RCC 7860 (cell line): ENCODE data around the gene FAM13A.
A peak's percentile ranks its signal among the peaks of the same experiment; 100 is the strongest.

ENCODE experiments used
- DNase-seq: peaks from one replicate; pipeline ENCODE4 v3.0.0-alpha.2; 2015; ENCODE audit warnings: low spot score
- FAIRE-seq: peaks from 2 replicates; lab custom pipeline; 2012; peaks lifted over from hg19 to GRCh38; lab: Jason Lieb, UNC

FAM13A gene

DNA sequence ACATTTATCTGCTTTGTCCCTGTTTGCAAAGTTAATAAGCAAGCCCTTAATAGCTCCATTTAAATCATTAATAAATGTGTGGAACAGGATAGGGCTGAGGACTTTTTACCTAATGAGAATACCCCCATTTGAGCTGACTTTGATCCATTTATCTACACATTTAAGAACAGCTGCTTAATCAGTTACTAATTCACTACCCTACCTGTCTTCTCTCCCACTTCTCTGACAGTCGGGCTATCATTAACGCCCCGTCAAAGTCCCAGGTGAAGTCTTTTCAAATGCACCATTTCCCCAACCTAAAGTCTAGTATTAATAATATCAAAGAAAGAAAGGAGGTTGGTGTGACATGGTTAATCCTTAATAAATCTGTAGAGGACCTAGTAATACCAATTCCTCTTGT lies 302.2 kb downstream of the FAM13A start:
- no peak for FAIRE-seq
- DNase-seq = no peak

- FAIRE-seq = no peak
- DNase-seq = peak; percentile 28
Observed at GRCh38 chr4:88753658-88754571, 303.1 kb downstream of the FAM13A start.

DNA sequence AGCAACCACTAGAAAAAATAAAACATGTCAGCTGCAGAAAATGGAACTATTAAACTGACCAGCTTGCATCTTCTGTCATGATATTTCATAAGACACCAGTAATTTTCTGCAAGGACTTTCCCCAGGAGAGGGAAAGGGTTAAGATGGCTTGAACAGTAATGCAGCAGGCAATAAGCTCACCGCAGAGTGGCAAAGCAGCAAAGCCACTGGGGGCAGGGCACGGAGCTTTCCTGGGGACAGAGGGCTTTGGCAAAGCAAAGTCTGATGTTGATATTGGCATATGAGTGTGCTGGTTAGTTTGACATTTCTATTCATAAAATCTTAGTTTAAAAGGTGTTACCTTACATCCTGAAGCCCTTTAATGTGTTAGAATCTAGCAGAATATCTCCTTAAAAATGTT lies 304.2 kb downstream of the FAM13A start:
- DNase-seq = no peak
- no peak for FAIRE-seq

GRCh38 chr4:88752076-88752463 lies 304.9 kb downstream of the FAM13A start:
- no peak for DNase-seq

DNA sequence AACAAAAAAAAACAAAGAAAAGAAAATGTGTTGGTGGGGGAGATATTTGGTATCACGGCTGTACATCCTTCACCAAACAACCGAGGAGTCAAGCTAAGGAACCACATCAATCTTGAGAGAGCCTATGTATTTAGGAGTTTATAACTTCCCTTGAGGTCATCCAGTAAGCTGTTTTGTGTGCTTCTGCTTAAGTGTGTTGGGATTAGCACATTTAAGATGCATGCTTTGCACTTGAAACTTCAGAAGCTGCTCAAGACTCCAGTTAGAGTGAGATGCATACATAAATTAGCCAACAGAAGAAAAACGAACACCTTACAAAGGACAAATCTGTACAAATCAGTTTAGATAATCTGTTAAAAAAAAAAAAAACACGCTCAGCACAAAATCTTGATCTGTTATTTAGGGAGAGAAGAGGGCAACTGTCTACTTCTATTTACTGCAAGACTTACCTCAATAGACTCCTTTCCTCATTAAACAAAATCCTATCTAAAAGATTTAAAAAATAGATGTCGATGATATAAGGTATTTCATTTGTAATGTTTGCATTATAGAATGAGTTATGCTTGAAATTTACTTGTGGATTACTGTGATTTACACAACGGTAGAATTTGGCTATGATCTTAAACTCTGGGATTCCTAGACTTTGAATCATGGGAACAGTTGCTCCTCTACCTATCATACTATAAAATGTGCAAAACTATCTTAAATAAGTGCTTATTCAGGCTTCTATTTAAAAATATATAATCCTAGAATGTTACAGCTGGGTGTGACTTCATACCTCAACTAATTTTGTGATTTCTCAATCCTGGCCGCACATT lies 305.5 kb downstream of the FAM13A start:
- no peak for DNase-seq
- no peak for FAIRE-seq

More at GRCh38 chr4:88752076-88752463, 304.9 kb downstream of the FAM13A start:
- no peak for FAIRE-seq

DNA sequence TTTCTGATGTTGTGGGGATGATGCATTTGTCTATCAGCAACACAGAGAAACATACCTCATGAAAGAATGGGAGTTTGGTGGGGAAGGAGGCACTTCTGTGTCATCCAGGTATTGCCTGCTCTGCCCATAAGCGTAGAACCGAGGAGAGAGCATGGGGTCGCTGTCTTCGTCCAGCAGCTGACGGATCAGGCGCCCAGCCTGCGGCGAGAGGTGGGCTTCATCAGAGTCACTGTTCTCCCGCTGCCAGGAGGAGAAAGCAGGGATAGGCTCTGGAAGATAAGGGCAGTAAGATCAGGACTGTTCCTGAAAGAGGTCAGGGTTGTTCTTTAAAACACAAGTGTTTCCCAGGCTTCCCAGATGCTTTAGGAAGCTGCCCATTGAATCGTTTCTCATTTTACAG lies 306.6 kb downstream of the FAM13A start:
- DNase-seq (no peak), FAIRE-seq (no peak)

GRCh38 chr4:88747351-88747750 lies 309.6 kb downstream of the FAM13A start:
- FAIRE-seq (no peak), DNase-seq (no peak)

DNA sequence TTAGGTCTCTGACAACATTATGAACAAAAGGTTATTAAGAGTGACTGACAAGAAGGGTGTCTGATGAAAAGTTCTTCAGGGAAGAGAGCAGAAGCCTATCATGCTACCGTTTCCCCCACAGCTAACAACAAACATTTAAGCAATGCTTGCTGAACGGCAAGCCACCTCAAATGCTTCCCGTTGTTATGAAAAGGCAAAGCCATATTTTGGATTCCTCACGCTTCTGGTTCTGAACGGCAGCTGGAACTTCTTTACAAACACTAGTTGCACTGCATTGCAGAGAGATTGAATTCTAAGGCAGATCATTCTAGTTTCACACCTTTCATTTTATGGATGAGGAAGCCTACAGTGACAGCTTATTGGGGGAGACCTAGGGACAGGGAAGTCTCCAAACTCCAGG lies 310.8 kb downstream of the FAM13A start:
- DNase-seq = no peak
- FAIRE-seq = no peak

- FAIRE-seq = no peak
Observed at GRCh38 chr4:88745581-88746163, 311.3 kb downstream of the FAM13A start.

GRCh38 chr4:88745175-88745574 lies 311.8 kb downstream of the FAM13A start:
- DNase-seq (no peak), FAIRE-seq (no peak)

More at GRCh38 chr4:88745581-88746163, 311.3 kb downstream of the FAM13A start:
- no peak for DNase-seq

DNA sequence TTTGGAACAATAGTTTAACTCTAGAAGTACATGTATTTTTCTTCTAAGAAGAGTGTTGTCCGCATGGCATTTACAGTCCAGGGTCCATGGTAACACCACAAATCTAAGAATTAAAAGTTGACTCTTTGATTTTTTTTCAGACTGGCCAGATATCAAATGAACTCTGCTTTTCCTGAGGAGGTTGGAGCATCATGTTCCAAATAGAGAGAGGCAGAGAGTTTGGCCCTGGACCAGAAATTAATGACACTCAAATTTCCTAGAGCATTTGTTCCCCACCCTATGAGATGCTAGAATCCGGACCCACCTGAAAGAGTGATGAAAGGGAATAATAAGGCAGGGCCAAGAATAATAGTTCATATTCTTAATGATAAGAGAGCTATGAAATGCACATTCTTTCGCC lies 312.4 kb downstream of the FAM13A start:
- FAIRE-seq (no peak), DNase-seq (no peak)

GRCh38 chr4:88743696-88744095 lies 313.3 kb downstream of the FAM13A start:
- DNase-seq (peak; percentile 72), FAIRE-seq (no peak)

DNA sequence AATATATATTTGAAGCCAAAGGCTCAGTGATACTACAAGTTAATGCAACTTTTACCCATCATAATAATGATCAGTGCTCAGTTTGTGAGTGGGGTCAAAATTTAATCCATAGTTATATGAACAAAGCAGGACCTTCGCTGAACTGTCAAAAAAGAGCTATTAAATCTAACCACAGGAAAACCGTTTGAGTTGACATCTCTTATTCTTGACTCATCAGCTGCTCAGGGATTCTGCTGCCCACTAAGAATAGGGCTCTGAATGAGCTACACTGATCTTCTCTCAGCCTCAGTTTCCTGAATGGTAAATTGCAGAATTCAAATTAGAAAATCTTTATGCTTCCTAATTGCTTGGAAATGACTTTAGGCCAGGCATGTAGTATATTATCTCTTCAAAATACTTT lies 314.4 kb downstream of the FAM13A start:
- DNase-seq (peak; percentile 41), FAIRE-seq (peak; percentile 58)

GRCh38 chr4:88738180-88738579 lies 318.8 kb downstream of the FAM13A start:
- DNase-seq = no peak
- FAIRE-seq = no peak

DNA sequence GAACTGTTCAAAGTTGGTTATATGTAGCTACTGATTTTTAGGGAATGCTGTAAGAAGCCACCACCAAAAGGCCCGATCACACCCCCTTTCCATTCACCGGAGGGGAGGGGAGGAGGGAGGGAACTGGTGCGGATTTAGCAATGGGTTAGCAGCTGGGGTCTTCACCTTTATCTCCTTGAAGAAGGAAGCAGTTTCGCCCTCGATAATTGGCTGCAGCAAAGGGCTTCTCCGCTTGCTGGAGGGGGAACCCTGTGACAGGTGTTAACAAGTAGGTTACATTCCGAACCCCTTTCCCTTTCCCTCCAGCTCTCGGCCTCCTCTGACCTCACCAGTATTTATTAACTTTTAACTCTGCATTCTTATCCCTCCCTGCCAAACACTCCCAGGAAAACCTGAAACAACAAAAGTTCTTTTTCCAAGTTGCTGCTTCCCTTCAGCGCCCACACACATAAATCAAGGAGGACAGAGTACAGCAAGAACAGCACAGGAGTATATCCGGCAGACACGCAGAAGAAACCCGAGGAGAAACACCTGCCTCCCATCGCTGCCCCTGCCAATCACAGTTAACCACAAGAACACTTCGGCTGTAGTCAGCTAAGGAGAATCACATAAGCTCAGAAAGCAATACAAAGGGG lies 319.6 kb downstream of the FAM13A start:
- no peak for DNase-seq
- no peak for FAIRE-seq

DNA sequence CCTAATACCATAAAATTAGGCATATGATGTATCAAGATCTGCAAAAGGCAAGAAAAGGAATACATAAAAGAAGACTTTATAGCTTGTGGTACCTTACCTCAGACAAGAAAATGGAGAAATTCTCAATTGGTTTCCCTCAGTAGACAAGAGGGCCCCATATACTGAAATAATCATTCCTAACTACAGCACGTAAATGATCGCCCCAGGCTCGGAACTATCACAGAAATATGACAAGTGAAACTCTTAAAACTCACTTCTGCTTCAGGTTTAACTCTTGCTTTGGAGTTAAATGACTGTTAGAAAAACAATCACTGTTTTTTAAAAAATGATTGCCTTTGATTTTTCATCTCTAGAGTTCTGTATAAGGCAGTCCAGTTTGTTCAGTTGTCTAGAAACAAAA lies 320.7 kb downstream of the FAM13A start:
- FAIRE-seq (no peak), DNase-seq (no peak)

- DNase-seq = no peak
- FAIRE-seq = no peak
Observed at GRCh38 chr4:88735564-88735963, 321.4 kb downstream of the FAM13A start.

DNA sequence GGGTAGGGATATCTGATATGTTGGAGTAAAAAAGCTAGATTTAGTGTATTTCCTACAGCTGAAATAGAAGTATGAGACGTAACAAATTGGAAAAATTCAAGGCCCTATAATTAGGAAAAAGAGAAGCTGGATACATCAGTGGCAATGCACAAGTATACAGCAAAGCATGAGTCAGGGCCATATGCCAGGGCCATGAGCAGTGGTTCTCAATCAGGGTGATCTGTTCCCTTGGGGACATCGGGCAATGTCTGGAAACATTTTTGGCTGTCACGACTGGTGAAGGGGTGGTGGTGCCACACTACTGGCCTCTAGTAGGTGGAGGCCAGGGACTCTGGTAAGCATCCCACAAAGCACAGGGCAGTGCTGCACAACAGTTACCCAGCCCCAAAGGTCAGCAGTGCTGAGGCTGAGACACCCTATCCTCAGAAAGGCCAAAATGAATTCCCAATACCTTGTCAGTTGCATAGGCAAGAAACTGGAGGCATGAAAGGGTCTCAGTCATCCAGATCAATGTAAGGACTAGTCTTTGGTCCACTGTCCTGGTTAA lies 322.5 kb downstream of the FAM13A start:
- FAIRE-seq (no peak), DNase-seq (no peak)

DNA sequence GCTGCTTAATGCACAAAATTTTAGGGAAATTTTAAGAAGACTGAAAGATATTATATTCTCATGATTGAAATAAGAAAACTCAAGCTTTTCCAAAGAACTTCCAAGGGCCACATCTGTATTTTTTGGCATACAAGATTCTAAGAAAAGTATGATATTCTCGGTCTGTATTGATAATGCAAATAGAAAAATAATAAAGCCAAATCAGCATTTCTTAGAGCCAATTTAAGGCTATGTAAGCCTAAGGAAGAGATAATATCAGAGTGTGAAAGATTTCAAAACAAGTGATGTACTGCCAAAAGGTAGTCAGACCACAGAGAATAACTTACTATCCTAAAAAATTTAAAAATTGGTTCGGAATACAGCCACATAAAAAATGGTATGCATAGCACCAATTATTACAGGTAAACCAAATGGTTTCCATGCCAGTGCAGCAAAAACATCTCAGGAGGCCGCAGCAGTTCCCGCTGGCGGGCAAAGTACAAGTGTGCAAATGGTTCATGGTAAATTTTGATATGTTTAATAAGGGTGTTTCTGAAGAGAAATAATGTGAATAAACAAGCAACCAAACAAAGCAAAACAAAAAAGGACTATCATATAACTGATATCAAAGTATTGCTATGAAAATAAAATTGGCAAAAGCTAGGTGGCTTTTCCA lies 324.1 kb downstream of the FAM13A start:
- DNase-seq (no peak), FAIRE-seq (no peak)

DNA sequence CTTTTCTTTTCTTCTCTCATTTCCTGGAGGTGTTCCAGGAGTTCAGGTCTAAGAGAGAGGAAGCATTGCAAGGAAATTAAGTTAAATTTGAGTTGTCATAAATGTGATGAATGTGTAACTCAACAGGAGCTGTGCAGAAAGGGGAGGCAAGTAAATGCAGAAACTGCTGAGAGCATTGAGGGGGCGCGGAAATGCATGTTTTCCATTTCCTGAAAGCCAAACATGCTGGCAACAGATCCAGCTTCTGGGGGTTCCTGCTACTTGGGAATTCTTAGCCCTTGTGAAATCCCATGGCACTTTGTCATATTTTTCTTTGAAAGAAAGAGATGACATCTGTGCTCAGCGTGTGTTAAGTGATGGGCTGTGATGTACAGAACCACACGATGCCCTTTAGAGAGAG lies 325.6 kb downstream of the FAM13A start:
- no peak for FAIRE-seq
- no peak for DNase-seq
